Measurements from ENCODE around the gene HMCN1. TPM values are rescaled to one million over a fixed set of nuclear protein-coding genes. Genes with fewer than 3 reads are reported as not detected.

Gene HMCN1
- total RNA-seq, 3 donors from 2014 or later, result 2.0 to 8.6 (median 3.4) TPM

- DNase-seq, result no peak
- intact Hi-C loops (cut with DNase I, micrococcal nuclease), result no loop called here
- ATAC-seq, result no peak
- H3K4me3 ChIP-seq, result no peak overlapping the region
- H3K36me3 ChIP-seq (ENCODE audit: low read depth), result no peaks in the 10 kb centered on the region
- peaks cover 8% of the 10 kb centered on the region for H3K9me3 ChIP-seq
- no peaks in the 10 kb centered on the region for H3K4me1 ChIP-seq (ENCODE audit: low read depth)
- no peak for TF ChIP-seq CTCF (IDR thresholded peaks at IDR 0.05)
These were observed 299.7 kb downstream of the HMCN1 start for GRCh38 chr1:186033847-186034271.

- no peaks in the 10 kb centered on the region for H3K36me3 ChIP-seq (ENCODE audit: low read depth)
- no peak for ATAC-seq
- no peaks in the 10 kb centered on the region for H3K9me3 ChIP-seq
- TF ChIP-seq CTCF (IDR thresholded peaks at IDR 0.05), result no peak
- DNase-seq, result no peak
- no peaks in the 10 kb centered on the region for H3K4me1 ChIP-seq (ENCODE audit: low read depth)
- intact Hi-C loops (cut with DNase I, micrococcal nuclease), result no loop called here
- no peak overlapping the region for H3K4me3 ChIP-seq
These were observed 308.0 kb downstream of the HMCN1 start for GRCh38 chr1:186042230-186042629.

- Histone ChIP-seq H3K4me1 (ENCODE audit: low read depth) (no peaks in the 10 kb centered on the region), H3K36me3 (ENCODE audit: low read depth) (no peaks in the 10 kb centered on the region), H3K9me3 (no peaks in the 10 kb centered on the region), H3K4me3 (no peak overlapping the region)
- intact Hi-C loops (cut with DNase I, micrococcal nuclease), result no loop called here
- ATAC-seq, result no peak
- no peak for DNase-seq
- TF ChIP-seq CTCF (IDR thresholded peaks at IDR 0.05), result no peak
These were observed 309.1 kb downstream of the HMCN1 start for GRCh38 chr1:186043296-186043695.

- no peak for DNase-seq
These were observed 310.0 kb downstream of the HMCN1 start for GRCh38 chr1:186044079-186044685.

GRCh38 chr1:186046437-186047211, 312.4 kb downstream of the HMCN1 start:
- Histone ChIP-seq H3K36me3 (ENCODE audit: low read depth) (no peaks in the 10 kb centered on the region), H3K4me3 (no peak overlapping the region), H3K4me1 (ENCODE audit: low read depth) (no peaks in the 10 kb centered on the region), H3K9me3 (no peaks in the 10 kb centered on the region)
- DNase-seq (no peak), ATAC-seq (no peak)
- TF ChIP-seq CTCF (IDR thresholded peaks at IDR 0.05), result no peak
- intact Hi-C loops (cut with DNase I, micrococcal nuclease), result no loop called here

More at GRCh38 chr1:186044079-186044685, 310.0 kb downstream of the HMCN1 start:
- no peaks in the 10 kb centered on the region for H3K4me1 ChIP-seq (ENCODE audit: low read depth)
- no peak for ATAC-seq
- H3K9me3 ChIP-seq, result no peaks in the 10 kb centered on the region
- no peak for TF ChIP-seq CTCF (IDR thresholded peaks at IDR 0.05)
- intact Hi-C loops (cut with DNase I, micrococcal nuclease), result no loop called here
- no peak overlapping the region for H3K4me3 ChIP-seq
- H3K36me3 ChIP-seq (ENCODE audit: low read depth), result no peaks in the 10 kb centered on the region

All from mucosa of descending colon (tissue), 3 donors.